Measurements from ENCODE around the gene GATAD2B. TPM values are rescaled to one million over a fixed set of nuclear protein-coding genes. Genes with fewer than 3 reads are reported as not detected.

The GATAD2B gene
- total and polyA plus RNA-seq, 8 donors = 31.5 to 41.5 (median 33.1) TPM

- no peaks in the 10 kb centered on the region for H3K27me3 ChIP-seq
- no peak for TF ChIP-seq CTCF (IDR thresholded peaks at IDR 0.05)
- peak overlapping the region in 1 of 2 donors; percentile 85 for H3K4me3 ChIP-seq
- peaks cover 28 to 80% of the 10 kb centered on the region in 2 donors for H3K4me1 ChIP-seq
- peaks cover 0 to 36% of the 10 kb centered on the region in 2 donors for H3K36me3 ChIP-seq
- ATAC-seq (no peak), DNase-seq (no peak)
- intact Hi-C loops (cut with DNase I) = no loop called here
- peak overlapping the region; percentile 84 to 93 for H3K27ac ChIP-seq
- H3K9me3 ChIP-seq = no peaks in the 10 kb centered on the region
Observed at GRCh38 chr1:153958961-153959260, 36.1 kb upstream of the GATAD2B start.

- Histone ChIP-seq H3K36me3 (peaks cover 0 to 42% of the 10 kb centered on the region in 2 donors), H3K4me3 (peak within 1 kb of the TSS; percentile 76 to 85), H3K9me3 (no peaks in the 10 kb centered on the region), H3K27me3 (no peaks in the 10 kb centered on the region), H3K27ac (peak within 1 kb of the TSS; percentile 84 to 93), H3K4me1 (peaks cover 28 to 77% of the 10 kb centered on the region in 2 donors)
- no peak for TF ChIP-seq CTCF (IDR thresholded peaks at IDR 0.05)
- intact Hi-C loops (cut with DNase I) = no loop called here
- DNase-seq = peak; percentile 97 to 99 (median 98)
- peak; percentile 89 for ATAC-seq
Observed at GRCh38 chr1:153958111-153958960, 35.6 kb upstream of the GATAD2B start, which contains the start of gene CRTC2. CRTC2 (minus strand) TSS chr1:153958612; CDS start chr1:153958497, 115 bp downstream.

GRCh38 chr1:153957744-153958110, 35.0 kb upstream of the GATAD2B start:
- Histone ChIP-seq H3K9me3 (no peaks in the 10 kb centered on the region), H3K36me3 (peaks cover 0 to 48% of the 10 kb centered on the region in 2 donors), H3K4me3 (peak overlapping the region; percentile 76 to 85), H3K27ac (peak overlapping the region; percentile 84 to 93), H3K4me1 (peaks cover 28 to 73% of the 10 kb centered on the region in 2 donors), H3K27me3 (no peaks in the 10 kb centered on the region)
- ATAC-seq (peak; percentile 5), DNase-seq (peak in 1 of 4 donors; percentile 26)
- TF ChIP-seq CTCF (IDR thresholded peaks at IDR 0.05) = no peak
- intact Hi-C loops (cut with DNase I) = no loop called here

- Histone ChIP-seq H3K9me3 (no peaks in the 10 kb centered on the region), H3K36me3 (peaks cover 0 to 51% of the 10 kb centered on the region in 2 donors), H3K27me3 (no peaks in the 10 kb centered on the region), H3K27ac (peak overlapping the region in 1 of 2 donors; percentile 93), H3K4me1 (peaks cover 28 to 68% of the 10 kb centered on the region in 2 donors), H3K4me3 (peak overlapping the region; percentile 76 to 85)
- no peak for DNase-seq
- no peak for ATAC-seq
- TF ChIP-seq CTCF (IDR thresholded peaks at IDR 0.05) = no peak
- intact Hi-C loops (cut with DNase I) = no loop called here
Observed at GRCh38 chr1:153956997-153957715, 34.4 kb upstream of the GATAD2B start.

GRCh38 chr1:153954826-153955225, 32.1 kb upstream of the GATAD2B start:
- no peaks in the 10 kb centered on the region for H3K9me3 ChIP-seq
- DNase-seq = no peak
- H3K27ac ChIP-seq = no peak overlapping the region
- no peaks in the 10 kb centered on the region for H3K27me3 ChIP-seq
- no peak for TF ChIP-seq CTCF (IDR thresholded peaks at IDR 0.05)
- ATAC-seq = no peak
- intact Hi-C loops (cut with DNase I) = no loop called here
- H3K4me1 ChIP-seq = peaks cover 19 to 44% of the 10 kb centered on the region in 2 donors
- H3K36me3 ChIP-seq = peaks cover 0 to 58% of the 10 kb centered on the region in 2 donors
- no peak overlapping the region for H3K4me3 ChIP-seq
